Frontal cortex (tissue), 4 donors: Measurements from ENCODE around the gene CBLN1. TPM values are rescaled to one million over a fixed set of nuclear protein-coding genes. Genes with fewer than 3 reads are reported as not detected.
"Not testable (repeated sequence)": the region's sequence is repeated elsewhere in the genome, so short reads cannot be mapped to it uniquely, and the experiment has no call there.

Experiments
- DNase-seq, 2 donors: peaks; one replicate each; pipeline ENCODE4 v3.0.0; 2012; ENCODE audit warnings: low spot score in 2 of 2
- FAIRE-seq: peaks from 2 replicates; lab custom pipeline; 2012; peaks lifted over from hg19 to GRCh38; lab: Jason Lieb, UNC
- total RNA-seq: library from RNA; depleted of rRNA; stranded (reverse); fragments of >200 nt; gene quantifications from one replicate; pipeline ENCODE4 v1.2.3, GENCODE V29; 2014
- donor health status: control.
- donor health status: control.
- donor health status: control.

Gene CBLN1
- total RNA-seq, 1 donor from 2014 or later, result 25.3 TPM

DNA sequence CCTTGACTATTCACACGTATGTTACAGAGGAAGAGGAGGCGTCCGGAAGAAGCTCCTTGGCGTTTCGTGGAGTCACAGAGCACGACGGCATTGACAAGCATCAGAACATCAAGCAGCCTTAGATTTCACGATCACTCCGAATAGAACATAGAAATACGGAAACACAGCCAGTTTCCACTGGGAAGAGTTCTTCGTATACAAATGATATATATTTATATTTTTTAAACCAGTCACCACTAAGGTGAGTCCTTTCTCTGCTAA lies 3.1 kb downstream of the CBLN1 start:
- DNase-seq (no peak), FAIRE-seq (no peak)

GRCh38 chr16:49277766-49278566 lies 3.7 kb downstream of the CBLN1 start:
- DNase-seq (no peak), FAIRE-seq (no peak)

- DNase-seq (no peak), FAIRE-seq (no peak)
These were observed 4.3 kb downstream of the CBLN1 start for GRCh38 chr16:49277386-49277742.

GRCh38 chr16:49276646-49277385 lies 4.8 kb downstream of the CBLN1 start:
- no peak for DNase-seq
- FAIRE-seq, result no peak

- FAIRE-seq (no peak), DNase-seq (no peak)
These were observed 5.8 kb downstream of the CBLN1 start for GRCh38 chr16:49275870-49276269.

DNA sequence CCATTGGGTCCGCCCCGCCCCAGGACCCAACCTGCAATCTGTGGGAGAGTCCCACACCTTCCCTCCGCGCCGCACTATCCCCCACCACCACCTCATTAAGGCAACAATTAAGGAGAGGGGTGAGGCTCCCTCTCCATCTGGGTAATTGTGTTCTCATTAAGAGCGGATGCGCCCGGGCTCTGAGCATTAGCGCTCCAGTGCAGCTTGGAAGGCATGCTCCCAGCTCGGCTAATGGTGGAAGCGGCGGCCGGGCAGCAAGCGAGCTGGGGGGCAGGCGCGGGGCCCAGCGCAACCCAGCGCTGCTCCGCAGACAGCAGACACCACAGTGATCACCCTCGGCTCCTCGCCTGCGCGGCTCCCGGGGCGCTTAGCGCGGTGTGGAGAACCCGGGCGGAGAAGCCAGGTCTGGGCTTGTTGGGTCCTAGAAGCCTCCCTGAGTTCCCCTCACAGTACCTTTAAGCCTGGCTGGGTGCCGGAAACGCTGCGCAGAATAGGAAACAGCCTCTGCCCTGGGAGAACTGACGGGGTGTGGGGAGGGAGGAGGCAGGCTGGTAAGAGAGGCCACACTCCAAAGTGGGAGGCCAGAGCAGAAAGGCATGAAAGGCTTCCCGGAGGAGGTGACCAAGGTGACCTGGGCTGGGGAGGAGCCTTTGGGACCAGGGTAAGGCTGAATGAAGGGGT lies 6.4 kb downstream of the CBLN1 start:
- DNase-seq, result no peak

GRCh38 chr16:49274591-49274990 lies 7.0 kb downstream of the CBLN1 start:
- FAIRE-seq (no peak), DNase-seq (no peak)

More for the DNA sequence above, 6.4 kb downstream of the CBLN1 start:
- FAIRE-seq, result no peak

GRCh38 chr16:49273771-49274170 lies 7.9 kb downstream of the CBLN1 start:
- DNase-seq, result no peak
- no peak for FAIRE-seq

- DNase-seq, result no peak
- no peak for FAIRE-seq
These were observed 10.3 kb downstream of the CBLN1 start for GRCh38 chr16:49271363-49271762.

GRCh38 chr16:49269201-49269600 lies 12.4 kb downstream of the CBLN1 start:
- FAIRE-seq (no peak), DNase-seq (no peak)

- DNase-seq (no peak), FAIRE-seq (no peak)
These were observed 13.0 kb downstream of the CBLN1 start for GRCh38 chr16:49268667-49269066.

DNA sequence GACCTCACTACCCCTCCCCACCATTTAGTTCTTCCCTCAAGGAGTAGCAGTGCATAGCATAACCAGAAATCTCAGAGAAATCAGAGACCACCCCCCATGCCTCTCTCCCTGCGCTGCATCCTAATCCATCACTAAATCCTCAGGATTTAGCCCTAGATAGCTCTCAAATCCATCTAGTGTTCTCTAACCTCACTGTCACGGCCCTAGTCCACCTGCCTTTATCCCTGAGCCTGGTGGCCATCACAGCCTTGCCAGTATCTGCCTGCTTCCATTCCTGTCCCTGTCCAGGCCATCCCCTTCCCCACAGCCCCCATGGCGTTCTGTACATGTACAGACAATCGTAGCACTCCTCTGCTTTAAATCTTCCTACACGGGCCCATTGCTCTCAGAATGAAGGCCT lies 19.1 kb downstream of the CBLN1 start:
- DNase-seq (no peak), FAIRE-seq (no peak)

DNA sequence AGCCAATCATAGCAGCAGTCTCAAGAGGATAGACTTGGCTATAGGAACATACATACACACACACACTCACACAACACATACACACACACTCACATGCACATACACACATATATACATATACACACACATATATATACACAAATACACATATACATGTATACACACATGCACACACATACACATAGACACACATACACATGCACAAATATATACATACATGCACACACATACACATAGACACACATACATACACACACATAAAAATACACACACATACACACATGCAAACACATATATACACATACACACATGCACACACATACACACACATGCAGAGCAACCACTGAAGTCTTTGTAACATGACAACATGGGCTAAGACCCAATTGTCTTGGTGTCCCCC lies 19.7 kb downstream of the CBLN1 start:
- no peak for DNase-seq
- FAIRE-seq, result no peak

GRCh38 chr16:49260956-49261530 lies 20.6 kb downstream of the CBLN1 start:
- DNase-seq (no peak), FAIRE-seq (no peak)

DNA sequence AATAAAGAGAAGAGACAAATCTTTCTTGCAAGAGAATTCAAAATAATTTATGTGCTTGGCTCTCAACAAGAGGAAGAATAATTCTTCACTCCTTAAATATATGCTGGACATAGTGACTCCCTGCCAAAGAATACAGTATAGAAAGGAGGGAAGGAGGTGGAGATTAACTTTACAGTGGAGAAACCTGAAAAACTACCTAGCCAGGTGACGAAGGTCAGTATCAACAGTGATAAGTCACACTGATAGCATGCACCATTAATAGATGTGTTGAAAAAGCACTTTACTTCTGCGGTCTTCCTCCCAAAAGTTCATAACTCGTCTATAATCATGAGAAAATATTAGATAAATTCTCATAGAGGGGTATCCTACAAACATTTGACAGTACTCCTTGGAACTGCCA lies 21.4 kb downstream of the CBLN1 start:
- DNase-seq (no peak), FAIRE-seq (no peak)

DNA sequence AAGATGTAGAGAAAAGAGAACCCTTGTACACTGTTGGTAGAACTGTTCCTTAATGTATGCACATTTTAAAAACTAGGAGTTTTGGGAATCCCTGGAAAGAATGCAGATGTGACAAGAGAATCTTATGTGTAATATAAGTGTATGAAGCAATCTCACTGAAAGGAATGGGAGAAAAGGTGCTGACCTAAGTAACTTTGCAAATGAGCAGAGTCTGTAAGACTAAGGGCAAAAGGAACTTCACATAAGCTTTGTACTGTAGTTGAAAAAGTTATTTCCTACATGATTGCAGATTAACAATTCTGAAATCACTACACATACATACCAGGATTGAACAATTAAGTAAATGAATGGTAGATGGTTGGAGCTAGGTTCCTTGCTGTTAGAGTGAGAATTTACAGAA lies 22.3 kb downstream of the CBLN1 start:
- FAIRE-seq (no peak), DNase-seq (no peak)

GRCh38 chr16:49250689-49251088 lies 30.9 kb downstream of the CBLN1 start:
- no peak for DNase-seq
- FAIRE-seq, result no peak

- DNase-seq (no peak), FAIRE-seq (no peak)
These were observed 33.4 kb downstream of the CBLN1 start for GRCh38 chr16:49248227-49248626.

GRCh38 chr16:49236216-49236615 lies 45.4 kb downstream of the CBLN1 start:
- FAIRE-seq, result no peak
- no peak for DNase-seq

GRCh38 chr16:49228335-49228734 lies 53.3 kb downstream of the CBLN1 start:
- not testable (repeated sequence) for FAIRE-seq

More at GRCh38 chr16:49228335-49228734, 53.3 kb downstream of the CBLN1 start:
- DNase-seq, result not testable (repeated sequence)
